ENCODE results near the gene ARAP2. TPM values are rescaled to one million over a fixed set of nuclear protein-coding genes. Genes with fewer than 3 reads are reported as not detected.

Gene ARAP2
- total RNA-seq, 2 experiments from 2014 or later, result 6.9 to 8.6 TPM

DNA sequence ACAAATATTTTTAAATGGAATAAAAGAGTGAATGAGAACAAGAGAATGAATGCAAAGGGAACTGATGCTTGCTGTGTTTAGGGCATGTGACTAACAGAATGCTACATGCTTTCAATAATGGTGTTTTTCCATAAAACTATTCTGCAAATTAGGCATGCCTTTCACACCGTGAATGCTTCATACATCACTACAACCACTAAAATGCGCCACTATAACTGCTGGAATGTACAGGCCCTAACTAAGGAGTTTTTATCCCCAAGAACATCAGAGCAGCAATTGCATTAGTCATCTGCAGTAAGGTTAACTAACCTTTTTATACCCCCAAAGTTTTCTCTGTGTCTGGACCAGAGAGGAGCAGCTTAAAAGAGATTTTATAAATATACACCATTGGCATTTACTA lies 190.4 kb downstream of the ARAP2 start:
- Histone ChIP-seq H2AFZ (ENCODE audit: low read length) (no peak overlapping the region), H3K9me2 (ENCODE audit: insufficient read depth, low read length) (no peaks in the 10 kb centered on the region), H3K27ac (ENCODE audit: low read depth, low read length, poor library complexity, severe bottlenecking) (no peak overlapping the region), H3K9me3 (ENCODE audit: low read length) (no peaks in the 10 kb centered on the region), H3K36me3 (ENCODE audit: insufficient read depth, low read length) (no peaks in the 10 kb centered on the region), H4K20me1 (ENCODE audit: insufficient read depth, low read length) (no peaks in the 10 kb centered on the region), H3K4me3 (ENCODE audit: low read depth, low read length, poor library complexity, severe bottlenecking) (no peak overlapping the region), H3K4me1 (ENCODE audit: insufficient read depth, low read length, poor library complexity, severe bottlenecking) (no peaks in the 10 kb centered on the region), H3K79me2 (ENCODE audit: insufficient read depth, low read depth, low read length) (no peaks in the 10 kb centered on the region), H3K4me2 (ENCODE audit: low read length) (no peak overlapping the region)
- intact Hi-C loops (cut with micrococcal nuclease; ENCODE audit: unreplicated experiment), result no loop called here
- POLR2A ChIA-PET, result interaction anchor here (1.1 to 2.8 kb wide), 2 partner anchors 12 to 23 kb away, joined by 3 to 8 read pairs; no protein-coding TSS in a partner anchor
- CTCF ChIA-PET (ENCODE audit: unreplicated experiment), result no interaction called here
- no peak for DNase-seq (ENCODE audit: low spot score)
- TF ChIP-seq EZH2phosphoT487 (IDR thresholded peaks at IDR 0.05; ENCODE audit: borderline replicate concordance, low read depth, low read length) (no peak), CTCF (conservative IDR thresholded peaks at IDR 0.05; ENCODE audit: low read length) (no peak)
- no TSS peak for BruUV-seq (replicated peaks)

DNA sequence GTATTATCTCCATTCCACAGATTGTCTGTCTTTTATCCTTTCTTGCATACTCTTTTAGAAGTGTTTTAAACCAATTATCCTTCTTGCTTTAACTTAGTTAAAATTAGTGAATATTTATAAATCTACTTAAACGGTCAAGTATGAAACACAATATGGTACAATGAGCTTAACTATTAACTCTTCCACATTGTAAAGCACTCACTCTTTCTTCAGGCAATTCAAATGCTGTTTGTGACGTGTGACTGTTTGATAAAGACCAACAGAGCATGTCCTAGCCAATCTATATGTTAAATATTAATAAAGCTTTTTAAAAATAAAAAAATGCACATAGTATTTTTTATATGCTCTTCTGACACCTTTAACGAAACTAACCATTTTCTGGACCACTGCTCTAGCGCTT lies 192.7 kb downstream of the ARAP2 start:
- Histone ChIP-seq H3K4me1 (ENCODE audit: insufficient read depth, low read length, poor library complexity, severe bottlenecking) (no peaks in the 10 kb centered on the region), H3K9me3 (ENCODE audit: low read length) (no peaks in the 10 kb centered on the region), H4K20me1 (ENCODE audit: insufficient read depth, low read length) (no peaks in the 10 kb centered on the region), H3K79me2 (ENCODE audit: insufficient read depth, low read depth, low read length) (no peaks in the 10 kb centered on the region), H3K4me3 (ENCODE audit: low read depth, low read length, poor library complexity, severe bottlenecking) (no peak overlapping the region), H3K4me2 (ENCODE audit: low read length) (no peak overlapping the region), H3K36me3 (ENCODE audit: insufficient read depth, low read length) (no peaks in the 10 kb centered on the region), H3K9me2 (ENCODE audit: insufficient read depth, low read length) (no peaks in the 10 kb centered on the region), H3K27ac (ENCODE audit: low read depth, low read length, poor library complexity, severe bottlenecking) (no peak overlapping the region), H2AFZ (ENCODE audit: low read length) (no peak overlapping the region)
- no TSS peak for BruUV-seq (replicated peaks)
- CTCF ChIA-PET (ENCODE audit: unreplicated experiment), result no interaction called here
- TF ChIP-seq EZH2phosphoT487 (IDR thresholded peaks at IDR 0.05; ENCODE audit: borderline replicate concordance, low read depth, low read length) (no peak), CTCF (conservative IDR thresholded peaks at IDR 0.05; ENCODE audit: low read length) (no peak)
- POLR2A ChIA-PET, result no interaction called here
- intact Hi-C loops (cut with micrococcal nuclease; ENCODE audit: unreplicated experiment), result no loop called here
- DNase-seq (ENCODE audit: low spot score), result no peak

GRCh38 chr4:36046026-36046425 lies 198.3 kb downstream of the ARAP2 start:
- Histone ChIP-seq H3K36me3 (ENCODE audit: insufficient read depth, low read length) (no peaks in the 10 kb centered on the region), H2AFZ (ENCODE audit: low read length) (no peak overlapping the region), H3K4me2 (ENCODE audit: low read length) (no peak overlapping the region), H3K4me1 (ENCODE audit: insufficient read depth, low read length, poor library complexity, severe bottlenecking) (no peaks in the 10 kb centered on the region), H3K4me3 (ENCODE audit: low read depth, low read length, poor library complexity, severe bottlenecking) (no peak overlapping the region), H3K9me2 (ENCODE audit: insufficient read depth, low read length) (no peaks in the 10 kb centered on the region), H3K27ac (ENCODE audit: low read depth, low read length, poor library complexity, severe bottlenecking) (no peak overlapping the region), H3K79me2 (ENCODE audit: insufficient read depth, low read depth, low read length) (no peaks in the 10 kb centered on the region), H4K20me1 (ENCODE audit: insufficient read depth, low read length) (no peaks in the 10 kb centered on the region), H3K9me3 (ENCODE audit: low read length) (no peaks in the 10 kb centered on the region)
- POLR2A ChIA-PET, result no interaction called here
- intact Hi-C loops (cut with micrococcal nuclease; ENCODE audit: unreplicated experiment), result no loop called here
- BruUV-seq (replicated peaks), result no TSS peak
- CTCF ChIA-PET (ENCODE audit: unreplicated experiment), result no interaction called here
- no peak for DNase-seq (ENCODE audit: low spot score)
- TF ChIP-seq CTCF (conservative IDR thresholded peaks at IDR 0.05; ENCODE audit: low read length), result no peak
- TF ChIP-seq EZH2phosphoT487 (IDR thresholded peaks at IDR 0.05; ENCODE audit: borderline replicate concordance, low read depth, low read length), result no peak
